GM21367 (cell line): ENCODE data around the gene TYMP.

Experiments used
- ATAC-seq: cut with Tn5 transposase; IDR thresholded peaks from one replicate; pipeline ENCODE4 v1.9.1; 2021; ENCODE audit not compliant: unreplicated experiment

TYMP gene

GRCh38 chr22:50529897-50530579, at the start of gene TYMP:
Gene TYMP (minus strand): TSS chr22:50530012. CDS start chr22:50529709, 303 bp downstream.
- ATAC-seq, result no peak

- ATAC-seq, result no peak
Measured at GRCh38 chr22:50578776-50579310, 49.0 kb upstream of the TYMP start.

- ATAC-seq, result no peak
Measured at GRCh38 chr22:50577987-50578775, 48.4 kb upstream of the TYMP start, which contains the start of gene CPT1B. Gene CPT1B (minus strand): TSS chr22:50578427. CDS start chr22:50577915, 512 bp downstream.

- no peak for ATAC-seq
Measured at GRCh38 chr22:50577697-50577986, 47.8 kb upstream of the TYMP start.

- no peak for ATAC-seq
Measured at GRCh38 chr22:50576806-50577696, 47.2 kb upstream of the TYMP start.

- no peak for ATAC-seq
Measured at GRCh38 chr22:50576070-50576469, 46.3 kb upstream of the TYMP start.

- no peak for ATAC-seq
Measured at GRCh38 chr22:50575426-50575941, 45.7 kb upstream of the TYMP start.

GRCh38 chr22:50574383-50574755, 44.6 kb upstream of the TYMP start:
- ATAC-seq, result no peak

- no peak for ATAC-seq
Measured at GRCh38 chr22:50573491-50574382, 43.9 kb upstream of the TYMP start.

- ATAC-seq, result no peak
Measured at GRCh38 chr22:50572965-50573364, 43.2 kb upstream of the TYMP start.

- no peak for ATAC-seq
Measured at GRCh38 chr22:50571264-50572175, 41.7 kb upstream of the TYMP start.

- no peak for ATAC-seq
Measured at GRCh38 chr22:50570861-50571260, 41.0 kb upstream of the TYMP start.

GRCh38 chr22:50569896-50570535, 40.2 kb upstream of the TYMP start:
- no peak for ATAC-seq

- no peak for ATAC-seq
Measured at GRCh38 chr22:50569041-50569459, 39.2 kb upstream of the TYMP start.

- no peak for ATAC-seq
Measured at GRCh38 chr22:50568626-50569025, 38.8 kb upstream of the TYMP start.

- ATAC-seq, result no peak
Measured at GRCh38 chr22:50567721-50568252, 38.0 kb upstream of the TYMP start.

- no peak for ATAC-seq
Measured at GRCh38 chr22:50564289-50564688, 34.5 kb upstream of the TYMP start.
